HepG2 (cell line): ENCODE results near the gene CCDC117. TPM values are rescaled to one million over a fixed set of nuclear protein-coding genes. Genes with fewer than 3 reads are reported as not detected.
A peak's percentile ranks its signal among the peaks of the same experiment; 100 is the strongest.

ENCODE experiments used
- BRCA1 ChIP-seq: sonication (generic); formaldehyde crosslinking; IDR thresholded peaks from 2 replicates; pipeline ENCODE4 v1.4.0; 2020; ENCODE audit warnings: missing genetic modification reagents
- GPN1 ChIP-seq: sonication (generic); formaldehyde crosslinking; IDR thresholded peaks from 2 replicates; pipeline ENCODE4 v1.5.1; 2020; ENCODE audit warnings: missing genetic modification reagents, borderline replicate concordance
- HNF4A ChIP-seq: sonication (generic); formaldehyde crosslinking; IDR thresholded peaks from 2 replicates; pipeline ENCODE4 v1.4.0; 2020; ENCODE audit warnings: missing genetic modification reagents
- KLF11 ChIP-seq: IDR thresholded peaks from 2 replicates; pipeline ENCODE4 v1.6.1; 2016; ENCODE audit warnings: missing compliant biosample characterization
- SRSF1 ChIP-seq: fragments of 200-400 bp; formaldehyde crosslinking; optimal IDR thresholded peaks from 2 replicates; pipeline ENCODE3; 2017; ENCODE audit warnings: mild to moderate bottlenecking, low read depth, low read length, moderate library complexity
- SRSF9 ChIP-seq: fragments of 200-400 bp; formaldehyde crosslinking; IDR thresholded peaks from 2 replicates; pipeline ENCODE4 v1.6.1; 2018; ENCODE audit warnings: borderline replicate concordance, mild to moderate bottlenecking, low read depth, low read length; ENCODE audit not compliant: insufficient read depth, poor library complexity, severe bottlenecking
- ZBTB7A ChIP-seq: sonication (generic); formaldehyde crosslinking; IDR thresholded peaks from 2 replicates; pipeline ENCODE4 v1.8.0; 2022; ENCODE audit warnings: mild to moderate bottlenecking, missing genetic modification reagents
- ZNF558 ChIP-seq: sonication (generic); formaldehyde crosslinking; IDR thresholded peaks from 2 replicates; pipeline ENCODE4 v1.9.0; 2022; ENCODE audit warnings: mild to moderate bottlenecking, missing genetic modification reagents, borderline replicate concordance
- ZNF777 ChIP-seq: sonication (generic); formaldehyde crosslinking; IDR thresholded peaks from 2 replicates; pipeline ENCODE4 v1.4.0; 2020; ENCODE audit warnings: missing genetic modification reagents
- ZNF841 ChIP-seq: sonication (generic); formaldehyde crosslinking; IDR thresholded peaks from 2 replicates; pipeline ENCODE4 v1.8.1; 2023; ENCODE audit warnings: missing genetic modification reagents, borderline replicate concordance
- ZNF883 ChIP-seq: sonication (generic); formaldehyde crosslinking; IDR thresholded peaks from 2 replicates; pipeline ENCODE4 v1.5.1; 2020; ENCODE audit warnings: mild to moderate bottlenecking, missing genetic modification reagents; ENCODE audit errors: not compliant biosample characterization
- polyA plus RNA-seq, 8 experiments: library from polyadenylated mRNA; depleted of rRNA in 3 of 8; stranded (reverse) in 7 of 8; unstranded in 1 of 8; fragments of >200 nt; fragmentation: Illumina TruSeq in 4 of 8; extraction: Trizol in 4 of 8; gene quantifications; 2 replicates each; pipeline versions ENCODE4 v1.2.1 to v1.2.3, GENCODE V29; 2011 to 2016; ENCODE audit warnings: low read depth in 4 of 8, missing spikeins in 1 of 8, mixed read lengths in 1 of 8; ENCODE audit not compliant: insufficient read depth in 1 of 8
- total RNA-seq, 5 experiments: library from RNA; depleted of rRNA; stranded (reverse); fragments of >200 nt; fragmentation: Illumina TruSeq; extraction: Trizol; gene quantifications; 2 replicates each; pipeline ENCODE4 v1.2.3, GENCODE V29; 2016; ENCODE audit warnings: low read depth in 1 of 5
- TF ChIP-seq, protein P1 (sequence below): sonication (generic); formaldehyde crosslinking; IDR thresholded peaks from 2 replicates; pipeline ENCODE4 v1.4.0; 2020; ENCODE audit warnings: mild to moderate bottlenecking, missing genetic modification reagents
- TF ChIP-seq, protein P2 (sequence below): sonication (generic); formaldehyde crosslinking; IDR thresholded peaks from 2 replicates; pipeline ENCODE4 v1.4.0; 2020; ENCODE audit warnings: mild to moderate bottlenecking, missing genetic modification reagents, borderline replicate concordance
- TF ChIP-seq, protein P3 (sequence below): sonication (generic); formaldehyde crosslinking; IDR thresholded peaks from 2 replicates; pipeline ENCODE4 v1.5.0; 2020; ENCODE audit warnings: missing genetic modification reagents
- TF ChIP-seq, protein P4 (sequence below): sonication (generic); formaldehyde crosslinking; IDR thresholded peaks from 2 replicates; pipeline ENCODE4 v1.8.1; 2023; ENCODE audit warnings: mild to moderate bottlenecking, inconsistent platforms, moderate library complexity, missing genetic modification reagents, borderline replicate concordance
- TF ChIP-seq, protein P5 (sequence below): IDR thresholded peaks from 2 replicates; pipeline ENCODE4 v1.6.1; 2016; ENCODE audit warnings: low read depth
- TF ChIP-seq, protein P6 (sequence below): IDR thresholded peaks from 2 replicates; pipeline ENCODE4 v1.6.1; 2016; ENCODE audit warnings: low read depth, borderline replicate concordance

Gene CCDC117
- total and polyA plus RNA-seq, 2 of the 13 experiments (the other 11 are each of a cell fraction or from before 2014, with no cell fraction given), result 12.6 to 34.2 TPM

DNA sequence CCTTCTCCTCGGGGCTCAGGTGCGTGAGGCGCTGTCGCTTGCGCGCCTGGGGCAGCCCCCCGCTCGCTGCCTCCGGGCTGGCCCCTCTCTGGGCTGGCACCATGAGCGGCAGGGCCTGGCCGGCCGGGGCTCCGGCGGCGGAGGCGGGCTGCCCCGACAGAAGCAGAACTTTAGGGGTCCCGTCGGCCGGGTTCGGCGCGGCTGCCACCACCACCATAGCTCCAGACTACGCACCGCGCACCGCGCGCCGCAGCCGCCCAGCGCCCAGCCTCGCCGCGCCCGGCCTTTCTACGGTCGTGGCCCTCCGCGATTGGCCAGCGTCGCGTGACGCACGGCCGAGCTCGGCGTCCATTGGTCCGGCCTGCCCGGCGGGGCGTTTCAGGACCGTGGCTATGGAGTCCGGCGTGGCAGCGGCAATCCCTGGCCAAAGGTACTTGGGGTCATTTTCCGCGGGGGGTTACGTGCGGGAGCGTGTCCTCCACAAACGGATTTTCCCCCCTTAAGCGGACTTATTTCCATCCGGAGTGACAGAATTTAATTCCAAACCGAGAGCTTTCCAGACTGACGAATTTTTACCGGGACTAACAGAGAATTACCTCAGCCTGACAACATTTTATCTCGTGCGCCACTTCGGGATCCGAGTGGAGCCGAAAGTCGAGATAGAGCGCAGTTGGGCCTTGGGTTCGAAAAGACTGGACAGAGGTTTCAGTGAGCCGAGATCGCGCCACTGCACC lies 28.0 kb downstream of the CCDC117 start, which contains the start of gene XBP1 (continued):
- TF ChIP-seq, protein P1, sequence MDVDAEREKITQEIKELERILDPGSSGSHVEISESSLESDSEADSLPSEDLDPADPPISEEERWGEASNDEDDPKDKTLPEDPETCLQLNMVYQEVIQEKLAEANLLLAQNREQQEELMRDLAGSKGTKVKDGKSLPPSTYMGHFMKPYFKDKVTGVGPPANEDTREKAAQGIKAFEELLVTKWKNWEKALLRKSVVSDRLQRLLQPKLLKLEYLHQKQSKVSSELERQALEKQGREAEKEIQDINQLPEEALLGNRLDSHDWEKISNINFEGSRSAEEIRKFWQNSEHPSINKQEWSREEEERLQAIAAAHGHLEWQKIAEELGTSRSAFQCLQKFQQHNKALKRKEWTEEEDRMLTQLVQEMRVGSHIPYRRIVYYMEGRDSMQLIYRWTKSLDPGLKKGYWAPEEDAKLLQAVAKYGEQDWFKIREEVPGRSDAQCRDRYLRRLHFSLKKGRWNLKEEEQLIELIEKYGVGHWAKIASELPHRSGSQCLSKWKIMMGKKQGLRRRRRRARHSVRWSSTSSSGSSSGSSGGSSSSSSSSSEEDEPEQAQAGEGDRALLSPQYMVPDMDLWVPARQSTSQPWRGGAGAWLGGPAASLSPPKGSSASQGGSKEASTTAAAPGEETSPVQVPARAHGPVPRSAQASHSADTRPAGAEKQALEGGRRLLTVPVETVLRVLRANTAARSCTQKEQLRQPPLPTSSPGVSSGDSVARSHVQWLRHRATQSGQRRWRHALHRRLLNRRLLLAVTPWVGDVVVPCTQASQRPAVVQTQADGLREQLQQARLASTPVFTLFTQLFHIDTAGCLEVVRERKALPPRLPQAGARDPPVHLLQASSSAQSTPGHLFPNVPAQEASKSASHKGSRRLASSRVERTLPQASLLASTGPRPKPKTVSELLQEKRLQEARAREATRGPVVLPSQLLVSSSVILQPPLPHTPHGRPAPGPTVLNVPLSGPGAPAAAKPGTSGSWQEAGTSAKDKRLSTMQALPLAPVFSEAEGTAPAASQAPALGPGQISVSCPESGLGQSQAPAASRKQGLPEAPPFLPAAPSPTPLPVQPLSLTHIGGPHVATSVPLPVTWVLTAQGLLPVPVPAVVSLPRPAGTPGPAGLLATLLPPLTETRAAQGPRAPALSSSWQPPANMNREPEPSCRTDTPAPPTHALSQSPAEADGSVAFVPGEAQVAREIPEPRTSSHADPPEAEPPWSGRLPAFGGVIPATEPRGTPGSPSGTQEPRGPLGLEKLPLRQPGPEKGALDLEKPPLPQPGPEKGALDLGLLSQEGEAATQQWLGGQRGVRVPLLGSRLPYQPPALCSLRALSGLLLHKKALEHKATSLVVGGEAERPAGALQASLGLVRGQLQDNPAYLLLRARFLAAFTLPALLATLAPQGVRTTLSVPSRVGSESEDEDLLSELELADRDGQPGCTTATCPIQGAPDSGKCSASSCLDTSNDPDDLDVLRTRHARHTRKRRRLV (CRISPR knock-in tag), result no peak
- 0 out of 2 replicates have a peak, but pooled peaks have one; percentile 68 for TF ChIP-seq BRCA1 (CRISPR knock-in tag)
- TF ChIP-seq GPN1 (CRISPR knock-in tag), result no peak
- TF ChIP-seq HNF4A (CRISPR knock-in tag), result peak; percentile 40
- TF ChIP-seq ZNF558, result peak; percentile 51; the same call in 1 of the 2 replicates
- TF ChIP-seq SRSF1, result no peak
- TF ChIP-seq, protein P2, sequence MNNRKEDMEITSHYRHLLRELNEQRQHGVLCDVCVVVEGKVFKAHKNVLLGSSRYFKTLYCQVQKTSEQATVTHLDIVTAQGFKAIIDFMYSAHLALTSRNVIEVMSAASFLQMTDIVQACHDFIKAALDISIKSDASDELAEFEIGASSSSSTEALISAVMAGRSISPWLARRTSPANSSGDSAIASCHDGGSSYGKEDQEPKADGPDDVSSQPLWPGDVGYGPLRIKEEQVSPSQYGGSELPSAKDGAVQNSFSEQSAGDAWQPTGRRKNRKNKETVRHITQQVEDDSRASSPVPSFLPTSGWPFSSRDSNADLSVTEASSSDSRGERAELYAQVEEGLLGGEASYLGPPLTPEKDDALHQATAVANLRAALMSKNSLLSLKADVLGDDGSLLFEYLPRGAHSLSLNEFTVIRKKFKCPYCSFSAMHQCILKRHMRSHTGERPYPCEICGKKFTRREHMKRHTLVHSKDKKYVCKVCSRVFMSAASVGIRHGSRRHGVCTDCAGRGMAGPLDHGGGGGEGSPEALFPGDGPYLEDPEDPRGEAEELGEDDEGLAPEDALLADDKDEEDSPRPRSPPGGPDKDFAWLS (CRISPR knock-in tag), result no peak; the same call in 1 of the 2 replicates
- no peak for TF ChIP-seq ZBTB7A (CRISPR knock-in tag)
- TF ChIP-seq, protein P3, sequence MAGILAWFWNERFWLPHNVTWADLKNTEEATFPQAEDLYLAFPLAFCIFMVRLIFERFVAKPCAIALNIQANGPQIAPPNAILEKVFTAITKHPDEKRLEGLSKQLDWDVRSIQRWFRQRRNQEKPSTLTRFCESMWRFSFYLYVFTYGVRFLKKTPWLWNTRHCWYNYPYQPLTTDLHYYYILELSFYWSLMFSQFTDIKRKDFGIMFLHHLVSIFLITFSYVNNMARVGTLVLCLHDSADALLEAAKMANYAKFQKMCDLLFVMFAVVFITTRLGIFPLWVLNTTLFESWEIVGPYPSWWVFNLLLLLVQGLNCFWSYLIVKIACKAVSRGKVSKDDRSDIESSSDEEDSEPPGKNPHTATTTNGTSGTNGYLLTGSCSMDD, result no peak
- peak; percentile 39 for TF ChIP-seq ZNF841 (CRISPR knock-in tag)
- peak; percentile 91 for TF ChIP-seq ZNF883 (CRISPR knock-in tag)
- TF ChIP-seq ZNF777 (CRISPR knock-in tag), result no peak
- TF ChIP-seq KLF11 (CRISPR knock-in tag), result no peak
- no peak for TF ChIP-seq SRSF9
- TF ChIP-seq, protein P4, sequence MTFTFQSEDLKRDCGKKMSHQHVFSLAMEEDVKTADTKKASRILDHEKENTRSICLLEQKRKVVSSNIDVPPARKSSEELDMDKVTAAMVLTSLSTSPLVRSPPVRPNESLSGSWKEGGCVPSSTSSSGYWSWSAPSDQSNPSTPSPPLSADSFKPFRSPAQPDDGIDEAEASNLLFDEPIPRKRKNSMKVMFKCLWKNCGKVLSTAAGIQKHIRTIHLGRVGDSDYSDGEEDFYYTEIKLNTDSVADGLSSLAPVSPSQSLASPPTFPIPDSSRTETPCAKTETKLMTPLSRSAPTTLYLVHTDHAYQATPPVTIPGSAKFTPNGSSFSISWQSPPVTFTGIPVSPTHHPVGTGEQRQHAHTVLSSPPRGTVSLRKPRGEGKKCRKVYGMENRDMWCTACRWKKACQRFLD (CRISPR knock-in tag), result no peak
- TF ChIP-seq, protein P5, sequence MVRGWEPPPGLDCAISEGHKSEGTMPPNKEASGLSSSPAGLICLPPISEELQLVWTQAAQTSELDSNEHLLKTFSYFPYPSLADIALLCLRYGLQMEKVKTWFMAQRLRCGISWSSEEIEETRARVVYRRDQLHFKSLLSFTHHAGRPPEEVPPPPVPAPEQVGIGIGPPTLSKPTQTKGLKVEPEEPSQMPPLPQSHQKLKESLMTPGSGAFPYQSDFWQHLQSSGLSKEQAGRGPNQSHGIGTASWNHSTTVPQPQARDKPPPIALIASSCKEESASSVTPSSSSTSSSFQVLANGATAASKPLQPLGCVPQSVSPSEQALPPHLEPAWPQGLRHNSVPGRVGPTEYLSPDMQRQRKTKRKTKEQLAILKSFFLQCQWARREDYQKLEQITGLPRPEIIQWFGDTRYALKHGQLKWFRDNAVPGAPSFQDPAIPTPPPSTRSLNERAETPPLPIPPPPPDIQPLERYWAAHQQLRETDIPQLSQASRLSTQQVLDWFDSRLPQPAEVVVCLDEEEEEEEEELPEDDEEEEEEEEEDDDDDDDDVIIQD (CRISPR knock-in tag), result no peak
- TF ChIP-seq, protein P6, sequence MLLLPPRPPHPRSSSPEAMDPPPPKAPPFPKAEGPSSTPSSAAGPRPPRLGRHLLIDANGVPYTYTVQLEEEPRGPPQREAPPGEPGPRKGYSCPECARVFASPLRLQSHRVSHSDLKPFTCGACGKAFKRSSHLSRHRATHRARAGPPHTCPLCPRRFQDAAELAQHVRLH, result 0 out of 2 replicates have a peak, but pooled peaks have one; percentile 47
